SK-N-SH treated with all-trans-retinoic acid at 6 μM for 48 hours (cell line): ENCODE measurements around the gene LCLAT1.

Experiments used
- ATAC-seq: fragments of 200-7000 bp; cut with Tn5 transposase; 3 replicates; pipeline ENCODE4 v1.9.1; 2020; ENCODE audit warnings: mild to moderate bottlenecking, moderate library complexity
- BACH2 ChIP-seq: fragments of 250-450 bp; sonication (Bioruptor Pico); IDR thresholded peaks from 2 replicates; pipeline ENCODE4 v1.9.0; 2021; ENCODE audit warnings: mild to moderate bottlenecking, borderline replicate concordance
- CSDC2 ChIP-seq: fragments of 250-450 bp; sonication (Bioruptor Pico); IDR thresholded peaks from 2 replicates; pipeline ENCODE4 v1.5.0; 2020; ENCODE audit warnings: mild to moderate bottlenecking, moderate library complexity
- ESRRG ChIP-seq: fragments of 250-450 bp; sonication (Bioruptor Pico); IDR thresholded peaks from 2 replicates; pipeline ENCODE4 v1.6.1; 2021; ENCODE audit warnings: mild to moderate bottlenecking
- GLIS3 ChIP-seq: fragments of 250-450 bp; sonication (Bioruptor Pico); IDR thresholded peaks from 2 replicates; pipeline ENCODE4 v1.5.0; 2020; ENCODE audit warnings: mild to moderate bottlenecking, moderate library complexity
- ISL1 ChIP-seq: fragments of 250-450 bp; sonication (Bioruptor Pico); IDR thresholded peaks from 2 replicates; pipeline ENCODE4 v2.1.2; 2022; ENCODE audit warnings: mild to moderate bottlenecking, moderate library complexity
- OSR1 ChIP-seq: fragments of 250-450 bp; sonication (Bioruptor Pico); IDR thresholded peaks from 2 replicates; pipeline ENCODE4 v1.8.0; 2022; ENCODE audit warnings: moderate library complexity, mild to moderate bottlenecking, inconsistent platforms
- PATZ1 ChIP-seq: fragments of 250-450 bp; sonication (Bioruptor Pico); IDR thresholded peaks from 2 replicates; pipeline ENCODE4 v1.8.0; 2020; ENCODE audit warnings: mild to moderate bottlenecking, moderate library complexity, borderline replicate concordance
- PPARA ChIP-seq: fragments of 250-450 bp; sonication (Bioruptor Pico); IDR thresholded peaks from 2 replicates; pipeline ENCODE4 v1.5.0; 2020; ENCODE audit warnings: mild to moderate bottlenecking, borderline replicate concordance
- RARB ChIP-seq: fragments of 250-450 bp; sonication (Bioruptor Pico); IDR thresholded peaks from 2 replicates; pipeline ENCODE4 v1.8.0; 2021; ENCODE audit warnings: mild to moderate bottlenecking, moderate library complexity
- SNAI2 ChIP-seq: fragments of 250-450 bp; sonication (Bioruptor Pico); IDR thresholded peaks from 2 replicates; pipeline ENCODE4 v1.5.0; 2020; ENCODE audit warnings: mild to moderate bottlenecking, moderate library complexity
- TCF4 ChIP-seq: fragments of 250-450 bp; sonication (Bioruptor Pico); IDR thresholded peaks from 2 replicates; pipeline ENCODE4 v1.8.0; 2021; ENCODE audit warnings: mild to moderate bottlenecking, moderate library complexity, borderline replicate concordance
- TOX ChIP-seq: fragments of 250-450 bp; sonication (Bioruptor Pico); IDR thresholded peaks from 2 replicates; pipeline ENCODE4 v1.8.0; 2021; ENCODE audit warnings: mild to moderate bottlenecking, moderate library complexity, borderline replicate concordance
- TSHZ2 ChIP-seq: fragments of 250-450 bp; sonication (Bioruptor Pico); IDR thresholded peaks from 2 replicates; pipeline ENCODE4 v1.5.0; 2020; ENCODE audit warnings: mild to moderate bottlenecking, moderate library complexity
- ZC3H10 ChIP-seq: fragments of 250-450 bp; sonication (Bioruptor Pico); IDR thresholded peaks from 2 replicates; pipeline ENCODE4 v1.5.1; 2021; ENCODE audit warnings: mild to moderate bottlenecking, moderate library complexity
- ZFP3 ChIP-seq: fragments of 250-450 bp; sonication (Bioruptor Pico); IDR thresholded peaks from 2 replicates; pipeline ENCODE4 v1.5.0; 2020; ENCODE audit warnings: mild to moderate bottlenecking, moderate library complexity
- ZFP30 ChIP-seq: fragments of 450-650 bp; formaldehyde crosslinking; IDR thresholded peaks from 2 replicates; pipeline ENCODE4 v1.5.0; 2022; ENCODE audit warnings: mild to moderate bottlenecking, moderate library complexity
- ZNF565 ChIP-seq: fragments of 450-650 bp; formaldehyde crosslinking; conservative IDR thresholded peaks from 2 replicates; pipeline ENCODE4 v1.5.0; 2020; ENCODE audit warnings: low read depth, mild to moderate bottlenecking, moderate library complexity
- ZNF70 ChIP-seq: fragments of 450-650 bp; formaldehyde crosslinking; IDR thresholded peaks from 2 replicates; pipeline ENCODE4 v1.5.0; 2020; ENCODE audit warnings: mild to moderate bottlenecking, moderate library complexity
- ZNF8 ChIP-seq: fragments of 450-650 bp; formaldehyde crosslinking; IDR thresholded peaks from 2 replicates; pipeline ENCODE4 v1.5.0; 2020; ENCODE audit warnings: mild to moderate bottlenecking, moderate library complexity
- TF ChIP-seq, protein P1 (sequence below): fragments of 250-450 bp; sonication (Bioruptor Pico); IDR thresholded peaks from 2 replicates; pipeline ENCODE4 v1.8.0; 2021; ENCODE audit warnings: low read depth, mild to moderate bottlenecking, moderate library complexity, borderline replicate concordance
- TF ChIP-seq, protein P2 (sequence below): fragments of 250-450 bp; sonication (Bioruptor Pico); IDR thresholded peaks from 2 replicates; pipeline ENCODE4 v1.5.1; 2020; ENCODE audit warnings: low read depth, mild to moderate bottlenecking, moderate library complexity

The LCLAT1 gene

DNA sequence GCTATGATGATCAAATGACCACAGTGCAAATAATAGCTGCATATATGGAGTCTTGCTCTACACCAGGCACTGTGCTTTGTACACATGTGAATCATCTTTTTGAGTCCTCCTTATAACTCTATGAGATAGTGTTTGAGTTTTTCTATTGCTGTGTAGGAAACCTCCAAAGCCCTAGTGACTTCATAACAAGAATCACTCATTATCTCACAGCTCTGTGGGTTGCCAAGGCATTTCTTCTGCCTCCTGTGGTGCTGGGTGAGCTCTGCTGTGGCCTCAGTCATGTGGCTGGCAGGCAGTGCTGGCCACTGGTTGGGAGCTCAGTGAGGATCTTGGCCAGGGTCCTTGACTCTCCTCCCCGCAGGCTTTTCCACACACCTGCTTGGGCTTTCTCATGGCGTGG, 206.8 kb downstream of the LCLAT1 start (continued):
- TF ChIP-seq, protein P1, sequence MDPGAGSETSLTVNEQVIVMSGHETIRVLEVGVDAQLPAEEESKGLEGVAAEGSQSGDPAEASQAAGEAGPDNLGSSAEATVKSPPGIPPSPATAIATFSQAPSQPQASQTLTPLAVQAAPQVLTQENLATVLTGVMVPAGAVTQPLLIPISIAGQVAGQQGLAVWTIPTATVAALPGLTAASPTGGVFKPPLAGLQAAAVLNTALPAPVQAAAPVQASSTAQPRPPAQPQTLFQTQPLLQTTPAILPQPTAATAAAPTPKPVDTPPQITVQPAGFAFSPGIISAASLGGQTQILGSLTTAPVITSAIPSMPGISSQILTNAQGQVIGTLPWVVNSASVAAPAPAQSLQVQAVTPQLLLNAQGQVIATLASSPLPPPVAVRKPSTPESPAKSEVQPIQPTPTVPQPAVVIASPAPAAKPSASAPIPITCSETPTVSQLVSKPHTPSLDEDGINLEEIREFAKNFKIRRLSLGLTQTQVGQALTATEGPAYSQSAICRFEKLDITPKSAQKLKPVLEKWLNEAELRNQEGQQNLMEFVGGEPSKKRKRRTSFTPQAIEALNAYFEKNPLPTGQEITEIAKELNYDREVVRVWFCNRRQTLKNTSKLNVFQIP (CRISPR knock-in tag): no peak
- TF ChIP-seq, all 23 proteins: peak for 0

DNA sequence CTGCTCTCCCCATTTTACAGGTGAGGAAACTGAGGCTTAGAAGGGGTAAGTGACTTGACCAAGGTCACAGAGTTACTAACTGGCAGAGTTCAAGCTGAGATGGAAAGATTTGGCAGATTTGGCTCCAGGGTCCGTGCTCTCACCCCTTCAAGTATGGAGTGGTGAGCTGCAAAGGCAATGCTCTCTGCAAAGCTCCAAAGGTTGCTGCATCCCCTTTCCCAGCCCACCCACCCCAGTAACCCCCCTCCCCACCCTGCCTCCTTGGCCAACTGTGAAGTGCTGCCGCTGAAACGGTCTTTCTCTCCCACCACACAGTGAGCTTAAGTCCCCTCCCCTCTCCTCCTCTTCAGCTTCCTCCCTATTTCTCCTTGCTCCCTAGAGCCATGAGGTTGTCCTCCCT, 207.4 kb downstream of the LCLAT1 start:
- no peak for ATAC-seq
- TF ChIP-seq OSR1 (CRISPR knock-in tag): no peak
- no peak for TF ChIP-seq ZFP30 (CRISPR knock-in tag)
- TF ChIP-seq TCF4: no peak
- no peak for TF ChIP-seq BACH2
- TF ChIP-seq ZNF8: no peak
- no peak for TF ChIP-seq PATZ1 (CRISPR knock-in tag)
- TF ChIP-seq TOX: no peak
- TF ChIP-seq, protein P2, sequence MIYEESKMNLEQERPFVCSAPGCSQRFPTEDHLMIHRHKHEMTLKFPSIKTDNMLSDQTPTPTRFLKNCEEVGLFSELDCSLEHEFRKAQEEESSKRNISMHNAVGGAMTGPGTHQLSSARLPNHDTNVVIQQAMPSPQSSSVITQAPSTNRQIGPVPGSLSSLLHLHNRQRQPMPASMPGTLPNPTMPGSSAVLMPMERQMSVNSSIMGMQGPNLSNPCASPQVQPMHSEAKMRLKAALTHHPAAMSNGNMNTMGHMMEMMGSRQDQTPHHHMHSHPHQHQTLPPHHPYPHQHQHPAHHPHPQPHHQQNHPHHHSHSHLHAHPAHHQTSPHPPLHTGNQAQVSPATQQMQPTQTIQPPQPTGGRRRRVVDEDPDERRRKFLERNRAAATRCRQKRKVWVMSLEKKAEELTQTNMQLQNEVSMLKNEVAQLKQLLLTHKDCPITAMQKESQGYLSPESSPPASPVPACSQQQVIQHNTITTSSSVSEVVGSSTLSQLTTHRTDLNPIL (CRISPR knock-in tag): no peak
- no peak for TF ChIP-seq ESRRG (CRISPR knock-in tag)
- no peak for TF ChIP-seq ZC3H10 (CRISPR knock-in tag)
- no peak for TF ChIP-seq ZNF70
- TF ChIP-seq ISL1: no peak
- TF ChIP-seq TSHZ2 (CRISPR knock-in tag): no peak
- TF ChIP-seq SNAI2: no peak
- no peak for TF ChIP-seq PPARA (CRISPR knock-in tag)
- TF ChIP-seq ZNF565 (CRISPR knock-in tag): no peak

- ATAC-seq: peak; percentile 20; the same call in 1 of the 3 replicates
- TF ChIP-seq OSR1 (CRISPR knock-in tag): no peak
- TF ChIP-seq GLIS3 (CRISPR knock-in tag): no peak
- TF ChIP-seq ZNF70: no peak
- TF ChIP-seq RARB (CRISPR knock-in tag): no peak
- no peak for TF ChIP-seq ZNF8
- TF ChIP-seq CSDC2: no peak
- TF ChIP-seq, protein P1 (CRISPR knock-in tag): no peak
- no peak for TF ChIP-seq BACH2
- TF ChIP-seq ZFP3: no peak
- no peak for TF ChIP-seq TSHZ2 (CRISPR knock-in tag)
- no peak for TF ChIP-seq TCF4
- no peak for TF ChIP-seq ESRRG (CRISPR knock-in tag)
- TF ChIP-seq PPARA (CRISPR knock-in tag): no peak
- no peak for TF ChIP-seq ZC3H10 (CRISPR knock-in tag)
- no peak for TF ChIP-seq TOX
- TF ChIP-seq, protein P2 (CRISPR knock-in tag): no peak
- TF ChIP-seq ISL1: no peak
- TF ChIP-seq PATZ1 (CRISPR knock-in tag): no peak
- no peak for TF ChIP-seq ZNF565 (CRISPR knock-in tag)
Measured at GRCh38 chr2:30655211-30655610, 208.2 kb downstream of the LCLAT1 start.
